ENCODE results near the gene CDC25C.

GRCh38 chr5:138370537-138370936, 38.9 kb upstream of the CDC25C start:
- TF ChIP-seq CTCF (IDR thresholded peaks at IDR 0.05) (no peak), POLR2A (IDR thresholded peaks at IDR 0.05) (no peak), POLR2AphosphoS5 (IDR thresholded peaks at IDR 0.05) (no peak)

Data from prostate gland (tissue), 2 donors.